GM10266 (cell line): ENCODE data around the gene VWA8.

Experiments used
- DNase-seq: peaks from one replicate; pipeline ENCODE4 v3.0.0; 2012; ENCODE audit errors: extremely low spot score
- TF ChIP-seq, protein P1 (sequence below): IDR thresholded peaks from 2 replicates; pipeline ENCODE4 v1.5.1; 2012; ENCODE audit warnings: mild to moderate bottlenecking, low read depth; ENCODE audit not compliant: control insufficient read depth, insufficient read depth; ENCODE audit errors: missing control alignments

The VWA8 gene

DNA sequence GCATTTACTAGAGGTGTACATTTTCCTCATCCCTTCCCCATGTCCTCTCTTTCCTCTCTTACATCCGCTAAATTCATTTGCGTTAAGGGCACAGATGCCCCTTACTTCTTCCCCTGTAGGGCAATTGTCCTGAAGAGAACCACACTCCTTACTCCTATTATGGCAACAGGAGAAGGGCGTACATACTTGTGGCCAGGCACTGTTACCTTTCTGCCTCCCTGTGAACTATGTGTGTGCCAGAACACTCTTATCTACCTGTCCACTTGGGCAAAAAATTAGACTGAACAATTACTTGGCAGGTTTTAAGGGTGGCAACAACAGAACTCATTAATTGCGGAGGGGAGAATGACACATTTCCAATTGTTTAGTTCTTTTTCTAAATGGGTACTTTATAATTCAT, 351.1 kb downstream of the VWA8 start:
- TF ChIP-seq, protein P1, sequence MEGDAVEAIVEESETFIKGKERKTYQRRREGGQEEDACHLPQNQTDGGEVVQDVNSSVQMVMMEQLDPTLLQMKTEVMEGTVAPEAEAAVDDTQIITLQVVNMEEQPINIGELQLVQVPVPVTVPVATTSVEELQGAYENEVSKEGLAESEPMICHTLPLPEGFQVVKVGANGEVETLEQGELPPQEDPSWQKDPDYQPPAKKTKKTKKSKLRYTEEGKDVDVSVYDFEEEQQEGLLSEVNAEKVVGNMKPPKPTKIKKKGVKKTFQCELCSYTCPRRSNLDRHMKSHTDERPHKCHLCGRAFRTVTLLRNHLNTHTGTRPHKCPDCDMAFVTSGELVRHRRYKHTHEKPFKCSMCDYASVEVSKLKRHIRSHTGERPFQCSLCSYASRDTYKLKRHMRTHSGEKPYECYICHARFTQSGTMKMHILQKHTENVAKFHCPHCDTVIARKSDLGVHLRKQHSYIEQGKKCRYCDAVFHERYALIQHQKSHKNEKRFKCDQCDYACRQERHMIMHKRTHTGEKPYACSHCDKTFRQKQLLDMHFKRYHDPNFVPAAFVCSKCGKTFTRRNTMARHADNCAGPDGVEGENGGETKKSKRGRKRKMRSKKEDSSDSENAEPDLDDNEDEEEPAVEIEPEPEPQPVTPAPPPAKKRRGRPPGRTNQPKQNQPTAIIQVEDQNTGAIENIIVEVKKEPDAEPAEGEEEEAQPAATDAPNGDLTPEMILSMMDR: no peak
- no peak for DNase-seq

DNA sequence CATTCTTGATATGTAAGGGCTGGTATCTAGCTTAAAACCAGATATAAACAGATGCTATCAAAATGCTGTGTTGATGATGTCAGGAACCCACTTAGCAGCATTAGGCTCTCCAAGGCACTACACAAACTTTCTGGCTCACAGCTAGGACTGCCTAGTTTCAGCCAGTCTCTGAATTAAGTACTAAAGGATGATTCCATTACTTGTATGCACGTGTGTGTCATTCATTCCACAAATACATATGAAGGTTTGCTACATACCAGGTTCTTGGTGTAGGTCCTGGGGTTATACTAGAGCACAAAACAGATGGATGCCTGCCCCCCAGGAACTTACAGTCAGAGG, 352.1 kb downstream of the VWA8 start:
- TF ChIP-seq, protein P1: no peak
- DNase-seq: no peak

GRCh38 chr13:41608111-41608838, 352.6 kb downstream of the VWA8 start:
- TF ChIP-seq, protein P1: no peak
- DNase-seq: no peak

DNA sequence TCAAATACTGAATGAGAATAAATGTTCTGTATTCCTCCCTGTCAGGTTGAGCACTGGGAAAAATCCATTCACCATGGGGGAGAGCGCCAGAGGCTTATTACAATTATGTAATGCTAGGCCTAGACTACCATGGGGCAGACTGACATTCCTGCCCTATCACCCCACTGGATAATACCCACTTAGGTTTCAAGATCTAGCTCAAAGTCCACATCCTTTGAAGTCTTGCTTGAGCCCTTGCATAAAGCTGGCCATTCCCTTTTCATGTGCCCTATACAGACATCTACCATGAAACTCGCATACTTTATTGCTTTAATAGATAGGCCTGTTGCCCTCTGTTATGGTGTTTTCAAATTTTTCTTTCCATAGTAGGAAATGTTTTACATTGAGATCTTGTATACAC, 354.3 kb downstream of the VWA8 start:
- TF ChIP-seq, protein P1: no peak
- no peak for DNase-seq

DNA sequence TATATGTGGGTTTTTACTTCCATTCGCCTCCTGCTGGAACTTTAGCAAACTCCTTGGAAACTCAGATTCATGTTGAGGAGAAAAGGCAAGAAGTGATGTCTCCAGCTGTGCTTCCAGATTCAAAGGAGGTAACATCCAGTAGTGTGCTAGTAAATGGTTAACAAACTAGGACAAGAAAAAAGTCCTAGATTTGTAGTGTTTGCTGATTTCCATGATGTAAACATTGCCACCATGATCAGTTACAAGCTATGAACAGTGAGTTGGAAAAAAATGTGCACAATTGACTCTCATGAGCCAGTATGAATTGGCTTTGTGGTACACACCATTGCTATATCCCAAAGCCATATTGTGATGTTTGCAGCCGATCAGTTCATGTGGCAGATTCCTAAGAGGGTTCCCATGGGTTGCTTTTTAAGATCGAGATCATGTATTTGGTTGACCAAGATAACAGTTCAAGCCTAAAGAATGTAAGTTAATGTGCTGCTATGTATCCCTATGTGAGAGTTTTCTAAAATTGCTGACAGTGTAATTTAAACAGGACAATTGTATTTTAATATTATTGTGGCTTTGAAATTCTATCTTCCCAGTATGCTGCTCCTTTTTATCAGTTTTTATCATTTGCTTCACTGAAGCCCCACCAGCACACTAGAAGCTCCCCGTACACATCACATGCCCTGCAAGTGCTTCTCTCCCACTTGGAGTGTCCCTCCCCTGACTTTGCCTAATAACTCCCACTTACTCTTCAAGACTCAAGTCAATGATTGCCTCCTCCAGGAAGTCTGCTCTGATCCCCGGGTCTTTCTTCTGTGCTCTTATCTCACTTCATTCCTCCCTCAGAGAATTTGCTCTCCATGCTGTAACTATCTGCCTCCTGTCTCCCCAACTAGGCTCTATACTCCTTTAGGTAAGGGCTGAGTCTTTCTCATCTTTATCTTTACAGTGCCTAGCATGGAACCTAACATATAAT, 355.3 kb downstream of the VWA8 start:
- TF ChIP-seq, protein P1: no peak
- DNase-seq: no peak

- DNase-seq: no peak
- TF ChIP-seq, protein P1: no peak
Observed at GRCh38 chr13:41603917-41604316, 357.0 kb downstream of the VWA8 start.
